ENCODE measurements around the gene FBLN1.
"Not testable (repeated sequence)": the region's sequence is repeated elsewhere in the genome, so short reads cannot be mapped to it uniquely, and the experiment has no call there.

The FBLN1 gene

DNA sequence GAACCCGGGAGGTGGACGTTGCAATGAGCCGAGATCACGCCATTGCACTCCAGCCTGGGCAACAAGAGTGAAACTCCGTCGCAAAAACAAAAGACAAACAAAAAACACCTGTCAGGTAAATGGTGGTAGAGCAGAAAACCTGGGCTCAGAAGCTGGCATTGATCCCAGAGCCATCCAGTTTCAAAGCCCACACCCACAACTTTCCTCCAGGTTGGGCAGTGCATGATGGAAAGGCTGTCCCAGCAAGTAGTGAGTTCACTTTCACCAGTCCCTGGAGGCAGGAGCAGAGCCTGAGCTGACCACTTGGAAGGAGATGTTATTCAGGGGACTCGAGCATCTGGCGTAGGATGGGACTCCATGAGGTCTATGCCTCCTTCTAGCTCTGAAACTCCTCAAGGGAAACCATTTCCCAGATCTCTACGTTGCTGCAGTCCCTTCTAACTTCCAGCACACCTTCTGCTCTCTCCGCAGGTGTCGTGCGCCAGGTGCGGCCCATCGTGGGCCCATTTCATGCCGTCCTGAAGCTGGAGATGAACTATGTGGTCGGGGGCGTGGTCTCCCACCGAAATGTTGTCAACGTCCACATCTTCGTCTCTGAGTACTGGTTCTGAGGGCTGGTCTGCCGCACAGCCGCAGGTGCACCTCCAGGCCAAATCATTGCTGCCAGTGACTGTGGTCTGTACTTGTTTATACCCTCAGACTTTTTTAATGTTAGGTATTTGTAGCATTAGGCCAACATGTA is 97.3 kb downstream of the FBLN1 start:
- no peaks in the 10 kb centered on the region for H3K36me3 ChIP-seq (ENCODE audit: control insufficient read depth in 2 of 2, insufficient read depth in 2 of 2, low read length in 2 of 2)
- H3K9me3 ChIP-seq (ENCODE audit: control insufficient read depth in 2 of 2, low read length in 2 of 2) = peaks cover 0 to 3% of the 10 kb centered on the region in 2 donors
- H3K4me1 ChIP-seq (ENCODE audit: control insufficient read depth in 2 of 2, insufficient read depth in 2 of 2, low read length in 2 of 2) = peaks cover 0 to 3% of the 10 kb centered on the region in 2 donors
- no peak overlapping the region for H3K9ac ChIP-seq (ENCODE audit: low read depth in 1 of 2, low read length in 2 of 2)
- H3K27me3 ChIP-seq (ENCODE audit: control insufficient read depth in 2 of 2, insufficient read depth in 2 of 2, low read length in 2 of 2) = no peaks in the 10 kb centered on the region
- H3K27ac ChIP-seq (ENCODE audit: low read depth in 2 of 2, low read length in 2 of 2) = no peak overlapping the region
- H3K4me3 ChIP-seq (ENCODE audit: low read length in 2 of 2) = no peak overlapping the region

DNA sequence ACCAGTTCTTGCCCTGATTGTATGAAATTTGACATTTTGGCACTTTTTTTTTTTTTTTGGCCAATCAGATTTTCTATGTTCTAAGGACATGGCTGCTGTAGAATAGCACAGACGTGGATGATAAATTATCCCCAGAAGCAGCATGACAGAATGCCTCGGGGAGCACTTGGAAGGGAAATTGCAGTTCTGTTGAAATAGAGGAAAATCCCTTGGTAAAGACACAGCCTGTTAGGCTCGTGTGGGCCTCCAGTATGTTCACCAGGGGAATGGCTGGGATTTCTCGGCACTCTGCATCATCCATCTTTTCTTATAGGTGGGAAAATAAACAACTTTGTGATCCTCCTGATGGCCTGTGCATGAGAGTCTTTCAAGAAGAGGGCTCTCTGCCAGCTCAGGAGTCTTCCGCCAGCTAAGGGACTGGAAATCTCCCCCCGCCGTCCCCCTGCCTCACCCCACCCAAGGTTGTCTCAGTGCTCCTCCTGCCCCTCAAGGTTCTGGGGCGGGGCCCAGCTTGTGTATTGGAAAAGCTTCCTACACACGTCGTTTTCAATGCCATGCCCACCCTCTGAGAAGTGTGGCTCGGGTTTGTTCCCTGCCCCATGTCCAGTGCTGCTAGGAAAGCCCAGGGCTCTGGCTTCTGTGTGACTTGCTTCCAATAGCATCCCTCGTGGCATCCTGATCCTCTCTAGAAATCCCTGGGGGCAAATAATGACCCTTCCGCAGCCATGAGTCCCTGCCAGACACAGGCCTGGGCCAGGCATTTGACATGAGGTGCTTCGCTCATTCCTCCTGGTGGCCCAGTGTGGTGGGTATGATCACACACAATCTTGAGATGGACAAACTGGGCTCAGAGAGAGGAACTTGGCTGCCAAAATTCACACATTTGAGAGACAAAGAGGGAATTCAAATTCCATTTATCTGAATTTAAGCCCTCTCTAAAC is 98.4 kb downstream of the FBLN1 start:
- Histone ChIP-seq H3K4me1 (ENCODE audit: control insufficient read depth in 2 of 2, insufficient read depth in 2 of 2, low read length in 2 of 2) (peaks cover 0 to 3% of the 10 kb centered on the region in 2 donors), H3K9ac (ENCODE audit: low read depth in 1 of 2, low read length in 2 of 2) (no peak overlapping the region), H3K9me3 (ENCODE audit: control insufficient read depth in 2 of 2, low read length in 2 of 2) (no peaks in the 10 kb centered on the region), H3K27ac (ENCODE audit: low read depth in 2 of 2, low read length in 2 of 2) (no peak overlapping the region), H3K36me3 (ENCODE audit: control insufficient read depth in 2 of 2, insufficient read depth in 2 of 2, low read length in 2 of 2) (no peaks in the 10 kb centered on the region), H3K4me3 (ENCODE audit: low read length in 2 of 2) (no peak overlapping the region), H3K27me3 (ENCODE audit: control insufficient read depth in 2 of 2, insufficient read depth in 2 of 2, low read length in 2 of 2) (no peaks in the 10 kb centered on the region)

DNA sequence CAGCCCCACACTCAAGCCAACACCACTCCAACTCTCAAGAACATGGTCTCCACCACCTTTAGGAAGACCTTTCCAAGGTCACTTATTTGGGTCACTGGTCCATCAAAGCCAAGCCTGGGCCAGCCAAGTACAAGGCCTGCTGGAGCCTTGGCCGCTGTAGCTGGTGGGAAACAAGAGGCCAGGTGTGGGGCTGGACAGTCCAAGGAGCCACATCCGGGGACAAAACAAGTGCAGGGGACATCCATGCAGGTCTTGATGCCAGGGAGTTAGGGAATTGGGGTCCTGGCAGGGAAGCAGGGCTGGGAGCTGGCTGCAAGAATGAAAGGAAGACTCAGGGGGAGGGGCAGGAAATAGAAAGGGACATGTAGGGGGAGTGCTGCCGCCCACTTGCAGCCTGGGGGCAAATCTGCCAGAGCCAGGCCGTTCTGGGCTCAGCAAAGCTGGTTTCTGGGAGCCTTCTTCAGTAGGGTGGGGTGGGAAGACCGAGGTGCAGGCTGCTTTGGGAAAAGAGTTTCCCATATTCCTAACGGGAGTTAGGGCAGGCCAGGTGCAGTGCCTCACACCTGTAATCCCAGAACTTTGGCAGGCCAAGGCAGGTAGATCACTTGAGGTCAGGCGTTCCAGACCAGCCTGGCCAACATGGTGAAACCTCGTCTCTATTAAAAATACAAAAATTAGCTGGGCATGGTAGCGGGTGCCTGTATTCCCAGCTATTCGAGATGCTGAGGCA is 99.5 kb downstream of the FBLN1 start:
- H3K36me3 ChIP-seq (ENCODE audit: control insufficient read depth in 2 of 2, insufficient read depth in 2 of 2, low read length in 2 of 2) = no peaks in the 10 kb centered on the region
- H3K9me3 ChIP-seq (ENCODE audit: control insufficient read depth in 2 of 2, low read length in 2 of 2) = no peaks in the 10 kb centered on the region
- H3K4me3 ChIP-seq (ENCODE audit: low read length in 2 of 2) = no peak overlapping the region
- no peaks in the 10 kb centered on the region for H3K27me3 ChIP-seq (ENCODE audit: control insufficient read depth in 2 of 2, insufficient read depth in 2 of 2, low read length in 2 of 2)
- H3K9ac ChIP-seq (ENCODE audit: low read depth in 1 of 2, low read length in 2 of 2) = no peak overlapping the region
- H3K4me1 ChIP-seq (ENCODE audit: control insufficient read depth in 2 of 2, insufficient read depth in 2 of 2, low read length in 2 of 2) = peaks cover 0 to 3% of the 10 kb centered on the region in 2 donors
- no peak overlapping the region for H3K27ac ChIP-seq (ENCODE audit: low read depth in 2 of 2, low read length in 2 of 2)

DNA sequence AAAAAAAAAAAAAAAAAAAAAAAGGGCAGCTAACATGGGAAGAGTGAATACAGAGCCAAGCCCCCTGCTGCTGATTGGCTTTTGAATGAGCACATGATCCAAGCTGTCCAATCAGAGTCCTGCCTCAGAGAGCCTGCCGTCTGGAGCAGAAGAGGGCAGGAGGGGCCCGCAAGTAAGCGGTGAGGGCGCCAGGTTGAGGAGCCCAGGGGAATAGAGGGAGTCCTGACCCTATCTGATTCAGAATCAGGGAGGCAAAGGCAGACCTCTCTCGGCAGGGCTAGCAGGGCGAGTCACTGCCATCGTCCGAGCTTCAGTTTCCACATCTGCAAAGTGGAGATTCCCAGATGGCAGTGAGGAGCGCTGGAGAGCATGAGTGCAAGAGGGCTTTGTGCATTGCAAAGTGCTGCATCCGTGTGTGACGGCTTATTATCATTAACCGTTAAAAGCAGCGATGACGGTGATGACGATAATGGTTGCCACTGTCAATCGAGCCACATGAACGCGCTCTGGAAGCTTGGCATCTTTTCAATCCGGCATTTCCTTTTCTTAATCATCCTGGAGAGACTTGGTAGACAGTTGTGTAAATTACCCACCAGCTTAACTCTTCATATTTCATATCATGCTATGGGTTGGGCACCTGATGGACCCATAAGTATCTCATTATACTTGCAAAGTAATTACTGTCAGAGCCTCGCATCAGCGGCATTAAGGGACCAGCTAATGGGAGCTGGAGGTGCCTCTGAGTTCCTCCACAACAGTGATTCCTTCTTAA is 100.3 kb downstream of the FBLN1 start:
- no peak overlapping the region for H3K27ac ChIP-seq (ENCODE audit: low read depth in 2 of 2, low read length in 2 of 2)
- H3K9ac ChIP-seq (ENCODE audit: low read depth in 1 of 2, low read length in 2 of 2) = no peak overlapping the region
- no peaks in the 10 kb centered on the region for H3K27me3 ChIP-seq (ENCODE audit: control insufficient read depth in 2 of 2, insufficient read depth in 2 of 2, low read length in 2 of 2)
- no peaks in the 10 kb centered on the region for H3K4me1 ChIP-seq (ENCODE audit: control insufficient read depth in 2 of 2, insufficient read depth in 2 of 2, low read length in 2 of 2)
- no peaks in the 10 kb centered on the region for H3K36me3 ChIP-seq (ENCODE audit: control insufficient read depth in 2 of 2, insufficient read depth in 2 of 2, low read length in 2 of 2)
- no peak overlapping the region for H3K4me3 ChIP-seq (ENCODE audit: low read length in 2 of 2)
- H3K9me3 ChIP-seq (ENCODE audit: control insufficient read depth in 2 of 2, low read length in 2 of 2) = no peaks in the 10 kb centered on the region

DNA sequence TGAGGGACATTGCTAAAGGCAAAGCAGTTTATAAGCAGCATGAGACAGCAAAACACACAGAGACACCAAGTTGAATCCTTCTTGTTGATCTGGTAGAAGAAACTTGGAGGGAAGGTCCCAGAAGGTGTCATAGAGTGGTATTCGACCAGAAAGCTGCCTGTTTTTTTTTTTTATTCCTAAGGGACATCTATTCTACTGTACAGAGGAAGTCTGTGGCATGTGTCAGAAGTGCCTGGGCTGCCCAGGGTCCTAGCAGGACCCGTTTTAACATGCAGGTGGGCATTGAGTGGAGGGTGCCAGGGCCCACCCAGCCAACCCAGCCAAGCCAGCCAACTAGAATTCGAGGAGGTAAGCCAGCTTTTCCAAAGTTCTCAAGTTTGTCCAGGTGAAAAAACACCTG is 100.9 kb downstream of the FBLN1 start:
- H3K27me3 ChIP-seq (ENCODE audit: control insufficient read depth in 2 of 2, insufficient read depth in 2 of 2, low read length in 2 of 2) = no peaks in the 10 kb centered on the region
- H3K4me1 ChIP-seq (ENCODE audit: control insufficient read depth in 2 of 2, insufficient read depth in 2 of 2, low read length in 2 of 2) = no peaks in the 10 kb centered on the region
- H3K9ac ChIP-seq (ENCODE audit: low read depth in 1 of 2, low read length in 2 of 2) = no peak overlapping the region
- H3K9me3 ChIP-seq (ENCODE audit: control insufficient read depth in 2 of 2, low read length in 2 of 2) = no peaks in the 10 kb centered on the region
- H3K27ac ChIP-seq (ENCODE audit: low read depth in 2 of 2, low read length in 2 of 2) = no peak overlapping the region
- H3K4me3 ChIP-seq (ENCODE audit: low read length in 2 of 2) = no peak overlapping the region
- H3K36me3 ChIP-seq (ENCODE audit: control insufficient read depth in 2 of 2, insufficient read depth in 2 of 2, low read length in 2 of 2) = no peaks in the 10 kb centered on the region

DNA sequence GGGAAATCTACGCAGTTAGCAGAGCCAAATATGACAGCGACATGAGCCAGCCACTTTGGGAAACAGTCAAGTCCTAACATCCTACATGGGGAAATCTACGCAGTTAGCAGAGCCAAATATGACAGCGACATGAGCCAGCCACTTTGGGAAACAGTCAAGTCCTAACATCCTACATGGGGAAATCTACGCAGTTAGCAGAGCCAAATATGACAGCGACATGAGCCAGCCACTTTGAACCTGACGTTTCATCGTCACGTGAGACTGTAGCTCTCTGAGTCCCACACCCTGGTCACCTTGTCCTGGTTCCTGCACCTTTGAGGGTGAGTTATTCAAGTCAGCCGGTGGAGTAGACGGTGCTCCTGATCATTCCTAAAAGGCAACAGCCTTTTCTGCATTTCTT is 105.4 kb downstream of the FBLN1 start:
- not testable (repeated sequence) for H3K27ac ChIP-seq (ENCODE audit: low read depth in 2 of 2, low read length in 2 of 2); H3K27me3 ChIP-seq (ENCODE audit: control insufficient read depth in 2 of 2, insufficient read depth in 2 of 2, low read length in 2 of 2); H3K36me3 ChIP-seq (ENCODE audit: control insufficient read depth in 2 of 2, insufficient read depth in 2 of 2, low read length in 2 of 2); H3K4me1 ChIP-seq (ENCODE audit: control insufficient read depth in 2 of 2, insufficient read depth in 2 of 2, low read length in 2 of 2); H3K9me3 ChIP-seq (ENCODE audit: control insufficient read depth in 2 of 2, low read length in 2 of 2); H3K4me3 ChIP-seq (ENCODE audit: low read length in 2 of 2); H3K9ac ChIP-seq (ENCODE audit: low read depth in 1 of 2, low read length in 2 of 2)

DNA sequence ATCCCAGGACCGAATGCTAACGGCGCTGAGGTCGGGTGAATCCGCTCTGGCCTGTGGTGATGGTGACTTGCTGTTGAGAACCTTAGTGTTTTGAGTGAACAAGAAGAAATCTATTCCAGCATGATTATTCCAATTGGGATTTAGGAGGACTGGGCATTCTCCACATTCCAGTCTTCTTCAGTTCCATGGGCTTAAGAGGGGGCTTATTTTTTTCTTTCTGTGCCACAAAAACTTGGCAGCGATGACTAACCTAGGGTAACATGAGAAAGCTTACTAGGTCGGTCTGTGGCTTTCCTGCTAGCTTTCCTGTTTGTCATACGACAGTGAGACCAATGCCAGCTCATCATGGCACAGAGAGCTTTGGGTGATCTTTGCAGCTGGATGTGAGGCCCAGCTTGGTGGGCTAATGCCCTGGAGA is 106.1 kb downstream of the FBLN1 start:
- H3K27ac ChIP-seq (ENCODE audit: low read depth in 2 of 2, low read length in 2 of 2) = no peak overlapping the region
- H3K9me3 ChIP-seq (ENCODE audit: control insufficient read depth in 2 of 2, low read length in 2 of 2) = no peaks in the 10 kb centered on the region
- H3K27me3 ChIP-seq (ENCODE audit: control insufficient read depth in 2 of 2, insufficient read depth in 2 of 2, low read length in 2 of 2) = no peaks in the 10 kb centered on the region
- no peaks in the 10 kb centered on the region for H3K4me1 ChIP-seq (ENCODE audit: control insufficient read depth in 2 of 2, insufficient read depth in 2 of 2, low read length in 2 of 2)
- no peak overlapping the region for H3K4me3 ChIP-seq (ENCODE audit: low read length in 2 of 2)
- H3K36me3 ChIP-seq (ENCODE audit: control insufficient read depth in 2 of 2, insufficient read depth in 2 of 2, low read length in 2 of 2) = no peaks in the 10 kb centered on the region
- no peak overlapping the region for H3K9ac ChIP-seq (ENCODE audit: low read depth in 1 of 2, low read length in 2 of 2)

DNA sequence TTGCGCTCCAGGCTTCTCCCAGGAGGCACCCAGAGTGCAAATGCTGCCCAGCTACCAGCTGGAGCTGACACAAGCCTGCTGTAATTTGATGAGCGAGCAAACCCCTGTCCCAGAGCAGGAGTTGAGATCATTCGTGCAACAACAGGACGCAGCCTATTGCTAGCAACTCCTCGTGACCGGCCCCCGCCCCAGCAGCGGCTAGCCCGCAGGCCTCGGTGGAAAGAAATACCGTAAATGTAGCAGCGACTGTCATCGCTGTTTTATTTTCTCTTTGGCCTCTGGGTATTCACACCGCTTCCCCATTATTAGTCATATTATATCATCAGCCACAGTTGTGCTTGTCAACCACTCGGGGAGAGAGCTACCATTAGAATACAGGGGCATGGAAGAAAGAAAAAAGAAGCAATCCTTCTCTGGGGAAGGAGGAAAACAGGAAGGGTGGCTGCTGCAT is 109.8 kb downstream of the FBLN1 start:
- Histone ChIP-seq H3K36me3 (ENCODE audit: control insufficient read depth in 2 of 2, insufficient read depth in 2 of 2, low read length in 2 of 2) (no peaks in the 10 kb centered on the region), H3K27me3 (ENCODE audit: control insufficient read depth in 2 of 2, insufficient read depth in 2 of 2, low read length in 2 of 2) (no peaks in the 10 kb centered on the region), H3K9me3 (ENCODE audit: control insufficient read depth in 2 of 2, low read length in 2 of 2) (no peaks in the 10 kb centered on the region), H3K27ac (ENCODE audit: low read depth in 2 of 2, low read length in 2 of 2) (no peak overlapping the region), H3K4me3 (ENCODE audit: low read length in 2 of 2) (no peak overlapping the region), H3K9ac (ENCODE audit: low read depth in 1 of 2, low read length in 2 of 2) (no peak overlapping the region), H3K4me1 (ENCODE audit: control insufficient read depth in 2 of 2, insufficient read depth in 2 of 2, low read length in 2 of 2) (no peaks in the 10 kb centered on the region)

DNA sequence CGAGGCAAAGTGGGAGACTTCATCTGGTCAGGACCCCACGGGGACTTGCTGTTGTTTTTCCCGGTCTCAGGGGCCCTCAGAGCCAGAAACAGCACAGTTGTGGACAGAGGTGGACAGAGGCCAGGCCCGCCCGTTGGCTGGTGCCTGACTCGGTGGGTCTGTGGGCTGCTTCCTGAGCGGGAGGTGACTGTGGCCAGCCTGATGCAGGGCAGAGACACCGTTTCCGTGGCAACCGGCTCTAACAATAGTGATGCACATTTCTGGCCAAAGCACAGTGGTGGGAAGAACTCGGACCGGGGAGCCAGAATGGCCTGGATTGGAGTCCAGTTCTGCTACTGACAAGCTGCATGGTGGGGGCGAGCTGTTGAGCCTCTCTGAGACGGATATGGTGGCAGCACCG is 110.3 kb downstream of the FBLN1 start:
- H3K27me3 ChIP-seq (ENCODE audit: control insufficient read depth in 2 of 2, insufficient read depth in 2 of 2, low read length in 2 of 2) = no peaks in the 10 kb centered on the region
- H3K9ac ChIP-seq (ENCODE audit: low read depth in 1 of 2, low read length in 2 of 2) = no peak overlapping the region
- H3K9me3 ChIP-seq (ENCODE audit: control insufficient read depth in 2 of 2, low read length in 2 of 2) = no peaks in the 10 kb centered on the region
- no peaks in the 10 kb centered on the region for H3K36me3 ChIP-seq (ENCODE audit: control insufficient read depth in 2 of 2, insufficient read depth in 2 of 2, low read length in 2 of 2)
- H3K4me3 ChIP-seq (ENCODE audit: low read length in 2 of 2) = no peak overlapping the region
- H3K4me1 ChIP-seq (ENCODE audit: control insufficient read depth in 2 of 2, insufficient read depth in 2 of 2, low read length in 2 of 2) = no peaks in the 10 kb centered on the region
- H3K27ac ChIP-seq (ENCODE audit: low read depth in 2 of 2, low read length in 2 of 2) = no peak overlapping the region

Data from mucosa of rectum (tissue), 2 donors.